Measurements from ENCODE around the gene ST6GALNAC3. TPM values are rescaled to one million over a fixed set of nuclear protein-coding genes. Genes with fewer than 3 reads are reported as not detected.

ST6GALNAC3 gene
- total RNA-seq, 1 donor from 2014 or later: 23.6 TPM

- peaks cover 57% of the 10 kb centered on the region for H3K4me1 ChIP-seq
- Mint-ChIP-seq H3K27me3 (ENCODE audit: insufficient read depth, low read depth) (no peaks in the 10 kb centered on the region), H3K27ac (no peak overlapping the region), H3K4me1 (peaks cover 67% of the 10 kb centered on the region), H3K36me3 (no peaks in the 10 kb centered on the region), H3K9me3 (no peaks in the 10 kb centered on the region), H3K4me3 (no peak overlapping the region)
- no peaks in the 10 kb centered on the region for H3K36me3 ChIP-seq
- no peaks in the 10 kb centered on the region for H3K27me3 ChIP-seq
- no peak overlapping the region for H3K27ac ChIP-seq
- peaks cover 3% of the 10 kb centered on the region for H3F3A ChIP-seq (ENCODE audit: low read depth)
- peak overlapping the region; percentile 19 for H3K4me2 ChIP-seq
- H3K9me3 ChIP-seq (ENCODE audit: low read depth): no peaks in the 10 kb centered on the region
- DNase-seq (ENCODE audit: low spot score): no peak
- no peaks in the 10 kb centered on the region for H3K79me2 ChIP-seq (ENCODE audit: low read depth)
- no peaks in the 10 kb centered on the region for H4K20me1 ChIP-seq (ENCODE audit: low read depth)
- TF ChIP-seq EZH2 (IDR thresholded peaks at IDR 0.05): no peak
- TF ChIP-seq EZH2phosphoT487 (IDR thresholded peaks at IDR 0.05): no peak
- TF ChIP-seq CTCF (IDR thresholded peaks at IDR 0.05): no peak
- no peak overlapping the region for H2AFZ ChIP-seq (replicated peaks)
- H3K9ac ChIP-seq: no peak overlapping the region
- H3K4me3 ChIP-seq: no peak overlapping the region
Observed at GRCh38 chr1:76294482-76295194, 220.1 kb downstream of the ST6GALNAC3 start.

GRCh38 chr1:76298399-76298798, 223.9 kb downstream of the ST6GALNAC3 start:
- Histone ChIP-seq H3K9me3 (ENCODE audit: low read depth) (no peaks in the 10 kb centered on the region), H3K36me3 (no peaks in the 10 kb centered on the region), H3K4me2 (no peak overlapping the region), H3K9ac (no peak overlapping the region), H3K27ac (no peak overlapping the region), H3K79me2 (ENCODE audit: low read depth) (no peaks in the 10 kb centered on the region), H3K27me3 (no peaks in the 10 kb centered on the region), H2AFZ (replicated peaks) (no peak overlapping the region), H4K20me1 (ENCODE audit: low read depth) (no peaks in the 10 kb centered on the region), H3K4me1 (peaks cover 37% of the 10 kb centered on the region), H3F3A (ENCODE audit: low read depth) (no peaks in the 10 kb centered on the region), H3K4me3 (no peak overlapping the region)
- Mint-ChIP-seq H3K27ac (peak overlapping the region; percentile 4), H3K36me3 (no peaks in the 10 kb centered on the region), H3K4me1 (peaks cover 45% of the 10 kb centered on the region), H3K27me3 (ENCODE audit: insufficient read depth, low read depth) (no peaks in the 10 kb centered on the region), H3K4me3 (no peak overlapping the region), H3K9me3 (no peaks in the 10 kb centered on the region)
- TF ChIP-seq EZH2phosphoT487 (IDR thresholded peaks at IDR 0.05): no peak
- TF ChIP-seq CTCF (IDR thresholded peaks at IDR 0.05): no peak
- TF ChIP-seq EZH2 (IDR thresholded peaks at IDR 0.05): no peak
- DNase-seq (ENCODE audit: low spot score): no peak

GRCh38 chr1:76299036-76299435, 224.5 kb downstream of the ST6GALNAC3 start:
- Histone ChIP-seq H3K9me3 (ENCODE audit: low read depth) (no peaks in the 10 kb centered on the region), H3K27ac (no peak overlapping the region), H3K4me2 (no peak overlapping the region), H3K36me3 (no peaks in the 10 kb centered on the region), H4K20me1 (ENCODE audit: low read depth) (no peaks in the 10 kb centered on the region), H3K27me3 (no peaks in the 10 kb centered on the region), H3F3A (ENCODE audit: low read depth) (no peaks in the 10 kb centered on the region), H2AFZ (replicated peaks) (no peak overlapping the region), H3K4me3 (no peak overlapping the region), H3K9ac (no peak overlapping the region), H3K79me2 (ENCODE audit: low read depth) (no peaks in the 10 kb centered on the region), H3K4me1 (peaks cover 36% of the 10 kb centered on the region)
- Mint-ChIP-seq H3K27me3 (ENCODE audit: insufficient read depth, low read depth) (no peaks in the 10 kb centered on the region), H3K36me3 (no peaks in the 10 kb centered on the region), H3K27ac (no peak overlapping the region), H3K4me3 (no peak overlapping the region), H3K9me3 (no peaks in the 10 kb centered on the region), H3K4me1 (peaks cover 40% of the 10 kb centered on the region)
- TF ChIP-seq EZH2phosphoT487 (IDR thresholded peaks at IDR 0.05): no peak
- TF ChIP-seq EZH2 (IDR thresholded peaks at IDR 0.05): no peak
- TF ChIP-seq CTCF (IDR thresholded peaks at IDR 0.05): no peak
- no peak for DNase-seq (ENCODE audit: low spot score)
